HG03280 (cell line): ENCODE results near the gene C1orf53.

ENCODE experiments used
- ATAC-seq: cut with Tn5 transposase; IDR thresholded peaks from one replicate; pipeline ENCODE4 v1.9.1; 2021; ENCODE audit warnings: mild to moderate bottlenecking, moderate library complexity; ENCODE audit not compliant: unreplicated experiment

C1orf53 gene

GRCh38 chr1:197954718-197955418 lies 52.4 kb downstream of the C1orf53 start:
- ATAC-seq, result no peak

- no peak for ATAC-seq
Observed at GRCh38 chr1:197955486-197956394, 53.3 kb downstream of the C1orf53 start.
